DOHH2 (cell line): ENCODE results near the gene HERC6.
"Not testable (repeated sequence)": the region's sequence is repeated elsewhere in the genome, so short reads cannot be mapped to it uniquely, and the experiment has no call there.

Experiments
- H3F3A ChIP-seq: fragments of 200-600 bp; sonication (generic), shearing (Covaris generic); 2 replicates; pipeline ENCODE4 v1.6.0; 2016; ENCODE audit warnings: antibody characterized with exemption, mild to moderate bottlenecking; ENCODE audit not compliant: control insufficient read depth, insufficient read depth
- H3K27ac ChIP-seq: fragments of 200-600 bp; sonication (generic); 2 replicates; pipeline ENCODE4 v1.5.1; 2014; ENCODE audit warnings: low read depth, mild to moderate bottlenecking, low read length, moderate library complexity
- H3K27me3 ChIP-seq: fragments of 200-600 bp; sonication (generic); 2 replicates; pipeline ENCODE4 v1.6.1; 2014; ENCODE audit warnings: mild to moderate bottlenecking, low read length, mixed read lengths; ENCODE audit not compliant: control insufficient read depth
- H3K36me3 ChIP-seq: fragments of 200-600 bp; sonication (generic); 2 replicates; pipeline ENCODE4 v1.6.1; 2014; ENCODE audit warnings: mild to moderate bottlenecking, low read length, moderate library complexity, mixed read lengths; ENCODE audit not compliant: control insufficient read depth
- H3K4me1 ChIP-seq: fragments of 200-600 bp; sonication (generic); 2 replicates; pipeline ENCODE4 v1.6.1; 2014; ENCODE audit warnings: mild to moderate bottlenecking, low read length, mixed read lengths; ENCODE audit not compliant: control insufficient read depth
- H3K4me2 ChIP-seq: fragments of 200-600 bp; sonication (generic); 2 replicates; pipeline ENCODE4 v1.6.0; 2014; ENCODE audit warnings: mild to moderate bottlenecking, low read length, moderate library complexity
- H3K4me3 ChIP-seq: fragments of 200-600 bp; sonication (generic); 2 replicates; pipeline ENCODE4 v1.5.1; 2014; ENCODE audit warnings: mild to moderate bottlenecking, low read length, mixed read lengths
- H3K79me2 ChIP-seq: fragments of 200-600 bp; sonication (generic); 2 replicates; pipeline ENCODE4 v1.6.1; 2014; ENCODE audit warnings: mild to moderate bottlenecking, low read length, mixed read lengths; ENCODE audit not compliant: control insufficient read depth
- H3K9me2 ChIP-seq: fragments of 200-600 bp; sonication (generic); replicated peaks from 2 replicates; pipeline ENCODE4 v1.6.1; 2014; ENCODE audit warnings: mild to moderate bottlenecking, low read length, mixed read lengths; ENCODE audit not compliant: control insufficient read depth
- H3K9me3 ChIP-seq: fragments of 200-600 bp; sonication (generic); 2 replicates; pipeline ENCODE4 v1.6.1; 2014; ENCODE audit warnings: antibody characterized with exemption, low read length, mixed read lengths; ENCODE audit not compliant: control insufficient read depth, insufficient read depth
- H4K20me1 ChIP-seq: fragments of 200-600 bp; sonication (generic); 2 replicates; pipeline ENCODE4 v1.6.0; 2014; ENCODE audit warnings: low read depth, mild to moderate bottlenecking, antibody characterized with exemption, low read length, moderate library complexity; ENCODE audit not compliant: control insufficient read depth, insufficient read depth
- EZH2phosphoT487 ChIP-seq: fragments of 200-600 bp; sonication (generic); IDR thresholded peaks from 2 replicates; pipeline ENCODE4 v1.6.1; 2017; ENCODE audit warnings: borderline replicate concordance, mild to moderate bottlenecking, antibody characterized with exemption, low read length, moderate library complexity, mixed read lengths
- TF ChIP-seq, protein P1 (sequence below): fragments of 200-600 bp; sonication (generic); IDR thresholded peaks from one replicate; pipeline ENCODE4 v1.5.1; 2014; ENCODE audit warnings: antibody characterized with exemption, mild to moderate bottlenecking, low read depth, low read length; ENCODE audit not compliant: poor library complexity, severe bottlenecking

Gene HERC6

GRCh38 chr4:88369180-88369812 is 9.4 kb upstream of the HERC6 start:
- not testable (repeated sequence) for H4K20me1 ChIP-seq, H3K4me2 ChIP-seq, H3F3A ChIP-seq, H3K27me3 ChIP-seq, H3K79me2 ChIP-seq, H3K9me3 ChIP-seq, H3K36me3 ChIP-seq, H3K27ac ChIP-seq, H3K4me3 ChIP-seq, H3K9me2 ChIP-seq, H3K4me1 ChIP-seq
- TF ChIP-seq, protein P1, sequence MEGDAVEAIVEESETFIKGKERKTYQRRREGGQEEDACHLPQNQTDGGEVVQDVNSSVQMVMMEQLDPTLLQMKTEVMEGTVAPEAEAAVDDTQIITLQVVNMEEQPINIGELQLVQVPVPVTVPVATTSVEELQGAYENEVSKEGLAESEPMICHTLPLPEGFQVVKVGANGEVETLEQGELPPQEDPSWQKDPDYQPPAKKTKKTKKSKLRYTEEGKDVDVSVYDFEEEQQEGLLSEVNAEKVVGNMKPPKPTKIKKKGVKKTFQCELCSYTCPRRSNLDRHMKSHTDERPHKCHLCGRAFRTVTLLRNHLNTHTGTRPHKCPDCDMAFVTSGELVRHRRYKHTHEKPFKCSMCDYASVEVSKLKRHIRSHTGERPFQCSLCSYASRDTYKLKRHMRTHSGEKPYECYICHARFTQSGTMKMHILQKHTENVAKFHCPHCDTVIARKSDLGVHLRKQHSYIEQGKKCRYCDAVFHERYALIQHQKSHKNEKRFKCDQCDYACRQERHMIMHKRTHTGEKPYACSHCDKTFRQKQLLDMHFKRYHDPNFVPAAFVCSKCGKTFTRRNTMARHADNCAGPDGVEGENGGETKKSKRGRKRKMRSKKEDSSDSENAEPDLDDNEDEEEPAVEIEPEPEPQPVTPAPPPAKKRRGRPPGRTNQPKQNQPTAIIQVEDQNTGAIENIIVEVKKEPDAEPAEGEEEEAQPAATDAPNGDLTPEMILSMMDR, result peak; percentile 60

- Histone ChIP-seq H3K79me2 (no peaks in the 10 kb centered on the region), H3K36me3 (no peaks in the 10 kb centered on the region), H3F3A (no peaks in the 10 kb centered on the region), H4K20me1 (no peaks in the 10 kb centered on the region), H3K27me3 (peaks cover 27% of the 10 kb centered on the region), H3K4me2 (no peak overlapping the region), H3K9me2 (no peaks in the 10 kb centered on the region), H3K9me3 (no peaks in the 10 kb centered on the region), H3K4me1 (0 out of 2 replicates have a peak, but pooled peaks cover 5% of the 10 kb centered on the region), H3K27ac (no peak overlapping the region), H3K4me3 (no peak overlapping the region)
- TF ChIP-seq EZH2phosphoT487, result no peak
- TF ChIP-seq, protein P1, result no peak
These were observed 2.5 kb downstream of the HERC6 start for GRCh38 chr4:88381123-88381522.

- Histone ChIP-seq H4K20me1 (no peaks in the 10 kb centered on the region), H3K36me3 (no peaks in the 10 kb centered on the region), H3K4me1 (0 out of 2 replicates have a peak, but pooled peaks cover 5% of the 10 kb centered on the region), H3K79me2 (no peaks in the 10 kb centered on the region), H3K27me3 (peaks cover 22% of the 10 kb centered on the region), H3K4me3 (no peak overlapping the region), H3F3A (no peaks in the 10 kb centered on the region), H3K9me2 (no peaks in the 10 kb centered on the region), H3K27ac (no peak overlapping the region), H3K9me3 (no peaks in the 10 kb centered on the region), H3K4me2 (no peak overlapping the region)
- TF ChIP-seq, protein P1, result no peak
- no peak for TF ChIP-seq EZH2phosphoT487
These were observed 4.0 kb downstream of the HERC6 start for GRCh38 chr4:88382621-88383020.
